MM.1S (cell line): ENCODE measurements around the gene ARHGAP42.

Experiments used
- CTCF ChIP-seq: fragments of 300-600 bp; sonication (generic); IDR thresholded peaks from 2 replicates; pipeline ENCODE4 v1.5.1; 2016; ENCODE audit warnings: antibody characterized with exemption, low read length, mixed read lengths
- EZH2phosphoT487 ChIP-seq: fragments of 300-600 bp; sonication (generic); IDR thresholded peaks from 2 replicates; pipeline ENCODE4 v1.6.1; 2018; ENCODE audit warnings: antibody characterized with exemption, low read length

DNA sequence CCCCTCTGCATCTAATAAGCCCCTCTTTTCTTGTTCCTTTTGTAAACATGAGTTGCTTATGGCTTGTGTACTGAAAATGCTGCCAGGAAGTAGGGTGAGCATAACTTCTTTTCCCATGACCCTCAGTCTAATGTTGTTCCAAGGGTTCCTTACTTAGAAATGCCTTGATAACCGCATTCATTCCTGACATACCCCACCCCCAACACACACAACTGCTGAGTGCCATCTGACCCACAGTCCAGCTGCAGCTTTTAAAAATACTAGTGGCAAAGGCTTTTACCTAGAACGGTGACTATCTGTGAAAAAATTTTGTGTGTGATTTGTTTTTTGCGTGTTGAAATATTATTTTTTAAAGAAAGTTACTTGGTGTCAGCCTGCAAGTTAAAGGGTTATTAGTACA is 52.6 kb downstream of the ARHGAP42 start:
- TF ChIP-seq CTCF (no peak), EZH2phosphoT487 (no peak)
